ENCODE measurements around the gene ABI3BP.

Gene ABI3BP

DNA sequence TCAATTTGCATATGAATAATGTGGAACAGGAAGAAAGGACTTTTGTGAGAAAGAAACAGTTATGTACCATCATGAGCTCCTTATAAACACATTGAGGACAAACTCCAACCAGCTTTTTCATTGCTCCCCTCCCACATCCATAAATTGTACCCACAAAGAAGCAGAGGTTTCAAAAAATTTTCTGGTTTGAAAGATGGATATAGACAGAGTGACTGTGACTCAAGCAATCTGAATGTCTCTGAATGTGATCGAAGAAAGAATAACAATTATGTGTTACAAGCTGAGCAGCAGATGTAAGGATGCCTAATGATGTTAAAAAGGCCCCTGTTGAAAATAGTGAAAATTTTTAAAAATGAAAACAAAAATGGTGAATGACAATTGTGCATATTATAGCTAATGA, 156.6 kb downstream of the ABI3BP start:
- no peak for DNase-seq (ENCODE audit: low read depth, low spot score)

DNA sequence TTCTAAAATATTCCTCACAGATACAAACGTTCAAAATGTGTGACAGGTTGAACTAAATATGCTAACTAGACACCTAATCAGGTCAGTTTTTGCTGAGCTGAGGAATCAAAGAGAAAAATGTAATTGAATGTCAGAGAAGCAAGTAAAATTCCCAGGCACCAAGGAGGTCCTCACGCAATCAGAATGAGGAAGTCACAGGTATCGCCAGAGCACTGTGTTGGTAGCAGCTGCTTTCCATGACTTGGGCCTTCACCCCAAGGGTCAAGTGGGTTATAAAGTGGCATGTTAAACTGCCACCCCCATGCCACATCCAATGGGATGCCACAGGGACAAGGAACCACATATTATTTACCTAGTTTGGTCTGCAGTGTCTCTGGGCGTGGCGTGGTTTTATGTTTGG, 158.9 kb downstream of the ABI3BP start:
- no peak for DNase-seq (ENCODE audit: low read depth, low spot score)

DNA sequence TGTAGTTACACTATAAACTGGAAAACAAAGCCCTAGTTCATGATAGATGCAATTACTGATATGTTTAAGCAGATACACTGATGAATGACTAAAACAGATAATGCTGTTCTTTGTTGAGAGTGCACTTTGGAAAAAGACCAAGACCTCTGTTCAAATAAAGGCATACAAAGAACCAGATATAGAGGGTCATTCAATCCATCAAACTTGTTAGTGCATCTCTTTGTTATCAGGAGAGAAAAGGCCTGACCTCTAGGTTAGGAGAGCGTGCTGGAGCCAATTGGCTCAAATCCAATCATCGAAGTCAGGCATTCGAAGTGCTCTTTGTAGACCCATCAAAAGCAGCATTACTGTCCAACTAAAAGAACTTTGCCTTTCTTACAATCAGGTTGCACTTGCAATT, 159.7 kb downstream of the ABI3BP start:
- DNase-seq (ENCODE audit: low read depth, low spot score): no peak

DNA sequence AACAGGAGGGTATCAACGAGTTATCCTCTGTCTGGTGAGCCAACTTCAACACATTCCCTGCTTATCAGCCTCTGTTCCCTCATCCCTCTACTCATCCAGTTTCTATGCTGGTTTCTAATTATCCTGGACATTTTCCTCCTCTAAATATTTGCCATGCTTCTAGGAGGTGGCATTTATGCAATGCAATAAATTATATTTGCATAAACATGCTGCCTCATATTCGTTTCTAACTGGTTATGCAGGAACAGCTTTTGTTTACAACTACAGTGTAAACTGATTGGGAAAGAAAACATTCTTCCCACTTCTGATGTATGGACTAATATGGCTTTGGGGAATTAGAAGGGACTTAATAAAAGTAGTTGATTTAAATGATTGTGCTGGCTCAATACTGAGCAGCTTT, 161.6 kb downstream of the ABI3BP start:
- DNase-seq (ENCODE audit: low read depth, low spot score): no peak

DNA sequence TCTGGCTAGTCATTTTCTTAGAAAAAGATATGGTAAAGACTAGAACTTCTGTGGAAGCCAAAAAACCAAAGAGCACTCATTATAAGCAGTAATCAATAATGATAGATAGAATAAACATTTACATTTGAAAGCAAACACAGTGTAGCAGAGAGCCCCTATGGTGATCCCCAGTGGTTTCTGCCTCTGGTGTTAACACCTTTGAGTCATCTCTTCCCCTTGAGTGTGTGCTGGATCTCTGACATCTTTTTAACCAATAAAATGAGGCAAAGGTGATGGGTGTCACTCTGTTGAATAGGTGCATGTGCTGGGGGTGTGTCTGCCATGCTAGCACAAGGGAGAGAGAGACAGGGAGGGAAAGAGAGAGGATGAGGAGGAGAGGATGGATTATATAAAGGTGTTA, 162.3 kb downstream of the ABI3BP start:
- no peak for DNase-seq (ENCODE audit: low read depth, low spot score)

DNA sequence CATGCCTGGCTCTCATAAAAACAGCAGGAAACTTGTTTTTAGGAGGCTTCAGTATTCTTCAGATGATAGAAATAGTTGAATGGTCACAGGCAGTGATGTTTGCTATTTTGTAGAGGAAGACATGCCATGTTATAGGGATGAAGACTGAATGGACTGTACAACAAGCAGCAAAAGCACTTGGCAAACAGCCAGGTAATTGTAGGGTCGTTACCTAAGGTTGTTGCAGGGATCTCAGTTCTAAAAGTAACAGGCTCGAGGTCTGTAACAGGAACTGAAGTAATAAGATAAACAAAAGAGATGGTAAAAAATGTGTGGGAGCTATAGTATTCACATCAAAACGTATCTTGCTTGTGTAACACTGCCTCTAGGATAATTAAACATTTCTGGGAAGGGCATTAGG, 167.6 kb downstream of the ABI3BP start:
- DNase-seq (ENCODE audit: low read depth, low spot score): no peak

DNA sequence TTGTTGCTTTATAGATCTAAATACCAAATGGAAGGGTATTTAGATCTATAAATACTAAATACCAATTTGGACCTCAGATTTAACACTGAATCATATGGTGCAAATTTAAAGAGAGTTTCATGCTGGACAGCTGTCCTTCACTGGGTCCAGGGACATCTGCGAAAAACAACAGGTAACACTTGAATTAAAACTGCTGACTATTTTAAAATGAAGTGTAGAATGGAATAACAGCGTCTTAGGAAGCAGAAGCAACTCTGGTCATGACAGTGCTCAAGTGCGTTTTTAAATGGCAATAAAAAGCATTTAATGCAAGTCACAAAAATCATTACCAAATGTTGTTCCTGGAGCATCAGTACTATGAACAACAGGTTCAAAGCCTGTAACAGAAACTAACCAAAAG, 177.6 kb downstream of the ABI3BP start:
- DNase-seq (ENCODE audit: low read depth, low spot score): no peak

DNA sequence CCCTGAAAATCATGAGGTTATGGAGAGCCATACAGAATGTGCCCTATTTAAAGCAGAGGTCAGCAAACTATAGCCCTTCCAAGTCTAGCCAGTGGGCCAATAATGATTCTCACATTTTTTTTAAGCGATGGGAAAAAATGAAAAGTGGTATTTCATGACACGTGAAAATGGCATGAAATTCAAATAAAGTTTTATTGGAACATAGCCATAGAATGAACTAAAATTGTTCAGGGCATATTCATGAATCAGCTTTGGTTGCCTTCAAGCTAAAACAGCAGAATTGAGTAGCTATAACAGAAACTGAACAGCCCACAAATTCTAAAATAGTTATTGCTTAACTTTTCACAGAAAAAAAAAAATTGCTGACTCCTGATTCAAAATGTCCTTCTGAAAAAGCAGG, 179.4 kb downstream of the ABI3BP start:
- no peak for DNase-seq (ENCODE audit: low read depth, low spot score)

DNA sequence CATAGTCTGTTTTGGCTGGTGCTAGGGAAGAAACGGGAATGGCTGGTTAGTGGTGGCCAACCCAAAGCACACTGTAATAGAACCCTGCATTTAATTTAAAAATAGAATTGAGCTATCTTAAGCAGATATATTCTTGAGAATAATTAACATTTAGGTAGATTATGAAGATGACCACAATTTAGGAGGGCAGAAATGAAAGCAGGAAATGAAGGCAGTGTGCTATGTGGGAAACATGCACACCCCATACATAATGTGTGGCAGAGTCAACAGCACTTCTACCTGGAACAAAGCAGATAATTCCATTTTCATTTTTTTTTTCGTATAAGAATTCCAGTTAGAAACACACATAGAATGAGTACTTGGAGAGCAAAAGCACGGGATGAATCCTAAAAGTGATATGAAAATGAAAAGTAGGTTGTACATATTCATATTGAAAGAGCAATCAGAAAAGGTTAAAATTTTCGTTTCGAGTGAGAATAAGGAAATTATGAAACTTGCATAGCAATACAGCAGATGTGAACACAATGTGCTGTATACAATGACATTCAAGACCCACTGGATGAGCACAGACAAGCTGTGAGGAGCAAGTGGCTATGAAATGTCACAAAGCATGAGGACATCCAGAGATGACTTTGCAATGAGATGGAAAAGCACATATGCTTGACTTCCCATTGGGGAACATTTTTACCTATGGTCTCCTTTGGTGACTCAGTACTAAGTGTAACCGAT, 181.3 kb downstream of the ABI3BP start:
- DNase-seq (ENCODE audit: low read depth, low spot score): no peak

DNA sequence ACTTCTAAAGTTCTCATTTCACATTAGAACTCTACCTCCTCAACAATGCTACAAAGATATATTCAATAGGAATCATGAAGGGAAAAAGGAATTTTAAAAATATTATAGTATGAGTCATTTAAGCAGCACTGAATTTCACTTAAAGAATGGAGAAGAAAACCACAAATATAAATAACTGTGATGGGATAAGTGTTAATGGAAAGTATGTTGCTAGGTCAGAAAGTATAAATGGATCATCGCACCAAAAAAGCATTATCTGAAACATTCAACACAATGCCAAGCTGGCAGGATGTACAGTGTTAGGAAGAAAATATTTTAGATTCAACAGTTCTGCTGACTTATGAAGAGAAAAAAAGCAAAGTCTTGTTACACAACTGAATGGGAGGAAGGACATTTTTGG, 182.6 kb downstream of the ABI3BP start:
- no peak for DNase-seq (ENCODE audit: low read depth, low spot score)

DNA sequence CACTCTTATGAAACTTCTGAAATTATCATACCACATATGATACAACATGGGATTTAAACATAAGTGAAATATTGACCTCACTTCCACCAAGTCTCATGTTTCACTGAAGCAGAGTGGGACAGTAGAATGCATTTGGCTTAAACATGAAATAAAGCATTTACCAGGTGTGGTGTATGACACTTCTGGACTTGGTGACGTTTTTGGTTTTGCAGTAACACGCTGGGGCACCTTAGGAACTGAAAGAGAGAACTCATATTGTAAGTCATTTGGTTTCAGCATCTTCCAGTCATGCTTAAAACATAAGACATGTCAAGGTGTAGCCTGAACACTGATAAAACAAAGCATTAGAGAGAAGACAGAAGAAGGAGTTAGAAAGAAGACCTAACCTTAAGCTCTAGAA, 188.6 kb downstream of the ABI3BP start:
- DNase-seq (ENCODE audit: low read depth, low spot score): no peak

DNA sequence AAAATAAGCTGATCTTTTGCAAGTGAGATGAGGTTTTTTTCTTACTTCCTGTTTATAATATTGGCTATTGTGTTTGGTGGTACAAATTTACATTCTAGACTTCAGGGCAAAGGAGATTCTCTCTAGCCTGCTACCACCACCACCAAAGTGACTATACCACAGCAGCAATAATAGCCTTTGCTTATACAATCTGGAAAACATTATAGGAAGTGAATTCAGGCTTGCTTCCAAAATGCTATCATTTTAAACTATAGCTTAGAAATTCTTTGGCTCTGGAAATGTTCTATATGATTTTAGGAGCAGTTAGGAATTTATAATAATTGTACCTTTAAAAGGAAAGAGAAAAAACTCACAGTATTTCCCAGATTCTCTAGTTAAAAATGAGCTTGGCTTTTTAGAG, 189.5 kb downstream of the ABI3BP start:
- no peak for DNase-seq (ENCODE audit: low read depth, low spot score)

DNA sequence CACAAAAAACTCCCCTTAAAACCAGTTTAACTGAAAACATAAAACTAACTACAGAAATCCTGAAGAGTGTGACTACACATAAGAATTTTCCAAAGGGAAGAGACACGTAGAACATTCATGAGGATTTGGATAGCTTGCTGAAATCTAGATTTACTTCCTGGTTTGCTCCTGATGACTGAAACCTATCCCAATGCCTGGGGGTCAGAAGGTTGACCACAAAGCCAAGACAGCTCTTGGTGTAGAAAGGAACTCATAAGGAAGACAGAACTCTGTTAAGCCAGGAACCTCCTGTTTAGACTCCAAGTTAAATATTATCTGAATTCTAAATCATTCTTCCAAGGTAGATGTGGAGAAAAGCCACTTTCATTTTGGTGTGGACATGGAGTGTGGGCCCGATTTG, 191.1 kb downstream of the ABI3BP start:
- no peak for DNase-seq (ENCODE audit: low read depth, low spot score)

DNA sequence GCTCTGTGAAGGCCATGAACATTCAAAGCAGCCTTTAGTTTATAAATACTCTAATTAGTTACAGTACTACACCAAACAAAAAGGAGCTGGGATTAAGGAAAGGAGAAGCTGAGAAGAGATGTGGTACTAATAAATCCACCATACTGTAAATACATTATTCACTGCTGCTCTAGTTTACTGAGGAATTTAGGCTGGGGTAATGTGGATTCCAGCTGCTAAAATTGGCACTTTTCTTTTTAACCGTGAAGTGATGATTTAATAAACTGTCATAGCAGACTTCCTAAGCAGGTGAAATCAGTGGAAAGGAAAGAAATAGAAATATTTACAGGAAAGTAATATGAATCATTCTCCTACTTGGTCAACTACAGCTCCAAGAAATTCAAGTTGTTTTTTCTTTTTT, 195.2 kb downstream of the ABI3BP start:
- no peak for DNase-seq (ENCODE audit: low read depth, low spot score)

DNA sequence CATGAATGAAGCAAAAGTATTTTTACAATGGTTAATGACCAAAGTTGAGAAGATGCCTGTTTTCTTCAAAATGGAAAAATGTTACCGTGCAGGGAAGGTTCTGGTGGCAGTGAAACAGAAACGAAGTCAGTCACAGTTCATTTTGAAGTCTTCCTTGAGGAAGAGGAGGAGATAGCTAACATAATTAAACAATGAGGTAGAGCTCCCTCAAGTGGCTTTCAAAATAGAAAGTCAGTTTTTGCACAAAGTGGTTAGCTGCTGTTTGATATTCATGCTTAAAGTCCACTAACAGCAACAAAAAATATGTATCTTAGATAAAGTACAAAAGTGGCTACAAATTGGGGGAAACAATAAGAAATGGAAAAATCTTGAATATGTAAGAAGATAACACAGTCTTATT, 196.7 kb downstream of the ABI3BP start:
- no peak for DNase-seq (ENCODE audit: low read depth, low spot score)

DNA sequence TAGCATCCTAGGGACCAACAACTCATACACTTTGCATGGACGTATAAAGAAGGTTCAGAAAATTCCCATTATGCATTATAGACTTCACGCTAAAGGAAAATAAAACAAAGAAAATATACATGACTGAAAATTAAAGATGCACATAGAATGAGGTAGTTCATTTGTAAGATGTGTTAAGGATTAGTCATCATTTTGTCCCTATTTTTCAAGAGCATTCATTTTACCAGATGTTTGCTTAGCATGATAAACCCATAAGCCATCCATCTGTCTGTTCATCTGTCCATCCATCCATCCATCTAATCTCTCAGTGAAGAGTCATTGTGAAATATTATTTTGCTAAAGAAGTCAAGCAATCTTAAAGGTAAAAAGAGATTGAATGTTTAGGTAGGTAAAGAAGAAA, 203.6 kb downstream of the ABI3BP start:
- no peak for DNase-seq (ENCODE audit: low read depth, low spot score)

DNA sequence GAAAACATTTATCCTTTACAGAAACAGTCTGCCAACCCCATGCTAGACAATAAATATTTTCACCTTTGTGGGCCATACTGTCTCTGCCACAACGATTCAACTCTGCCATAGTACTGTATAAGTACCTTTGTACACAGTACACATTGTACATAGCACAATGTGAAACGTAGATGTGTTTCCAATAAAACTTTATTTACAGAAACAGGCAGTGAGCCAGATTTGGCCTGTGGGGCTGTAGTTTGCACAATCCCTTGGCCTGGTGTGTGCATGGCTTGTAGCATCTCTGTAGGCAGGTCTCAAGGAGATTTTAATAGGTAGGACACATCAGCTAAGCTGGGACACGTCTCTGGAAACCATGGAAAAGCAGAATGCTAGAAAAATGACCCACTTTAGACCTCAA, 209.6 kb downstream of the ABI3BP start:
- no peak for DNase-seq (ENCODE audit: low read depth, low spot score)

DNA sequence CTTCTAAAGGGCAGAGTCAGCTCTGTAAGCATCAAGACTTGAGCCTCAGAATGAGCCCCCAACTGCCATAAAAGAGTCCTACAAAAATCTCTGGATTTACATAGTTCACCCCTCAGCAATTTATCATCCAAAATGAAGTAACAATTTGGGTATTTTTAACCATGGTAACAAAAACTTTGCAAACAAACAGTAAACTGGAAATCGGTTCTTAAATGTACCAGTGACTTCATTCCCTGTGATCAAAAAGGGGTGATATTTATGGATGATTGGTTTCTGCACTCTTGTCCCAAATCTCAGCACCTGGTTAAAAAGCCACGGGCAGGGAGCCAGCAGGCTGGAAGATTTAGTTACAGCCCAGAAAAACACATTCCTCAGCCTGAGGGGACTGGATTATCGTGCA, 210.3 kb downstream of the ABI3BP start:
- DNase-seq (ENCODE audit: low read depth, low spot score): no peak

DNA sequence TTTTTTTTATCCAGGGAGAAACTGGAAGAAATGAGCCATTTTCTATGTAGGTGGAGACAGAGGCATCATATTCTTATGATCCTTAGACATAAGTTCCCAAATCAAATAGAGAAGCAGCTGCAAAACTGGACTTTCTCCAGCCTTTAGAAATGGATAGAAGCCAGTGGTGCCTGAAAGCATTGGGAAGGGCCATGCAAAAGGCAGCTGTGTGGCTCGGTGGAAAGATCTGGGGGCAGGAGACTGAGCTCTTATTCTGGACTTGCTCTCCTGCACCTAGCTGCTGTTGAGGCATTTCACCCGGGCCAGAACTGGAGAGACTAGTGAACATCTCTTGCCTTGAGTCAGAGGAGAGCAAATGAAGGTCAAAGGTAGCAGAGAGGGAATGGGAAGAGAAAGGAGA, 210.9 kb downstream of the ABI3BP start:
- no peak for DNase-seq (ENCODE audit: low read depth, low spot score)

DNA sequence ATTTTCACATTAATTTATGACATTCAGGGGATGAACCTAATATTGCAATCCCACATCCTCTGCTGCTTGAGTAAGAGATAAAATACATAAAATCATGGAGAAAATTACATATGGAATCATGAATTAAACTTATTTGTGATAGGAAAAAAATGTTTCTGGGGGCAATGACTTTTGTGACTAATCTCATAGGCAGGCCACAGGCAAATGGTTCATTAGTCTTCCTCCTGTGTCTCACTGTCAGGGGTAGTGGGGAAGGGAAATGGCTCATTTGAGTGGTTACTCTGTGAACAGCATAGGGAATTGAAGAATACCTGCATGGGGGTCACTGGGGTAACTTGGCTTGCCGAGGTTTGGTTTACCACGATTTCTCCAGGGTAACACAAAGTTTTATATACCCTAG, 211.9 kb downstream of the ABI3BP start:
- no peak for DNase-seq (ENCODE audit: low read depth, low spot score)

DNA sequence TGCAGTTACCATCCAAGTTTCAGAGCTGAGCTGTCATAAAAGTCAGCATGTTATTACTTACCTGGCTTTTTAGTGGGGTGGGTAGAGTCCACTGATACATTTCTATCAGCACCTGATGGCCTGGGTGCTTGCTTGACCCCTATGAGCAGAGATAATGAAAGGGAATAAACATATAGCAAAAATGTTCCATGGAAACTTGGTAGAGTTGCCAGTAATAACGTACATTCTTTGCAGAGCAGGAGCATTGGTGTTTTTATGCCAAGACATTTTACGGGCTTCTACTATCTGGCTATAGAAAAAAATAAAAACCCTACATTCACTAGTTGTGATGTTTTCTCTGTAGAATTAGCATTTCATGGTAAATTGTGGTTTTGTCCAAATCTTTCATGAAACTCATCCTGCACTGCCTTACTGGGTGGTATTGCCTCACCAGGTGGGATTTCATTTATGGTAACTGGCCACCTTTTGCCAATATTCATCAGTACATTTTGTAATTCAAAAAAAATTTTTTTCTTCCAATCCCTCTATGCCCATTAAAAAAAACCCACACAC, 213.1 kb downstream of the ABI3BP start:
- DNase-seq (ENCODE audit: low read depth, low spot score): no peak

DNA sequence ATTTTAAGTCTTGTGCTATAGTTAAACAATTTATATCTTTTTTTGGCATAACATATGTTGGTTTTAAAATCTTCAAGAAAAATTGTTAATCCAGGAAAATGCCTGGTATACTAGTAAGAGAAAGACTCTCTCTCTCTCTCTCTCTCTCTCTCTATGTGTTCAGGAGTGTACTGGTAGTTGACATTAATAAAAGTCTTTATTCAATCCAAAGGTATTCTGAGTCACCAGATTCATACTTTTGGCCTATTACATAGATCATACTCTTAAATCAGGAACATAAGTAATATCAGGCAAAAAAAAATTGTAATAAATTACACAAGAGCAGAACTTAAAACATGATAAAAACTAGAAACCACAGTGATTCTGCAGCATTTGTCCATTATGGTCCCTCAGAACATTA, 213.7 kb downstream of the ABI3BP start:
- DNase-seq (ENCODE audit: low read depth, low spot score): no peak

DNA sequence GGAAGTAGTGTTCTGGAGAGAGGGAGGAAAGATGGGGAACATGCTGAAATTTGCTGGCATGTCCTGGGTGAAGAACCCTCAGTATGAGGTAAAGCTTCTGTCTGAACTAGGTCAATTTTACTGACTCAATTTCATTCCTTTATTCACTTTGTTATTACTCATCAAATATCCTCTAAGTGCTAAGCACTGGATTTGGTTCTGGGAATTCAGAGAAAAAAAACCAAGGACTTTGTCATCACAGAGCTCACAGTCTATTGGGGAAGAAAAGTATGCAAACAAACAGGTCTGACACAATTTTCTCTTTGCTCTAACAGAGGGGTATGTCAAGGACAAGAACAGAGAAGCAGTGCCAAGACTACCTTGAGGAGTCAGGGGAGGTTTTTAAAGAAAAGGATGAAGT, 215.9 kb downstream of the ABI3BP start:
- DNase-seq (ENCODE audit: low read depth, low spot score): no peak

DNA sequence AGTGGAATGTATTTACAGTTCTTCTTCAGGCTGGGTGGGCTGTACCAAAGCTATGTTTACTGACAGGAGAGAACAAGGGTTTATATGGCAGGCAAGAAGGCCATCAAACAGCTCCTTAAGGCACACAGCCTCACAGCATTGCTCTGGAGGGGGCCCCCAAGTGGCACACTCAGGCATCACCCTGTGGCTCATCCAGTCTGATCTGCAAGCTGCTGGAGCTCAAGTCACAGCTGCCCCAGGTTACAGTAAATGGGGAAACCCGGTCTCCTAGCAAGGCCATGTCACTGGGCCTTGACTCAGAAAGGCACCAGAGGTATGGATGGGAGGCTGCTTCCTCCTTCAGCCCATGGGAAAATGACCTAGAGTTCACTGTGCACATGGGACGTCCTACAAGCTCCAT, 216.5 kb downstream of the ABI3BP start:
- DNase-seq (ENCODE audit: low read depth, low spot score): no peak
